LNCAP (cell line): Measurements from ENCODE around the gene DLST.
A peak's percentile ranks its signal among the peaks of the same experiment; 100 is the strongest.

Source experiments
- CTCF ChIP-seq: fragments of 450-650 bp; IDR thresholded peaks from 2 replicates; pipeline ENCODE4 v1.5.1; 2017; ENCODE audit warnings: mild to moderate bottlenecking

Gene DLST

DNA sequence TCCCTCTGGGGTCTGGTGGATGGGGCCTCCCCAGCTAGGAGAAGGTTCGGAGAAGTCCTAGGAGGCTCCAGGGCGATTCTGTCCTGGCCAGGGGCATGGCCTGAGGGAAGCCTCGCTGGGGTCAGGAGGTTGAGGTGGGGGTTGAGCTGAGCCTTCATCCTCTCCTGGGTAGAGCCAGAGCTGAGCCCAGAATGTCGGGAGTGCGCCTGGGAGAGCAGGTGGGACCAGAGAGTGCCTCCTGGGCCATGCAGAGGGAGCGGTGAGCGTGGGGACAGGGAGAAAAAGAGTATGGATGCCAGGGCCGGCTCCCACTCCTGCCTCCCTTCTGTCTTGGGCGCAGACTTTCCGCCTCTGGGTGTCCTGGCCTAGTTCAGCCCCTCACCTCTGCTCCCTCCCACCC lies 28.2 kb downstream of the DLST start:
- TF ChIP-seq CTCF: no peak

GRCh38 chr14:74910556-74910955 lies 28.8 kb downstream of the DLST start:
- TF ChIP-seq CTCF: no peak

DNA sequence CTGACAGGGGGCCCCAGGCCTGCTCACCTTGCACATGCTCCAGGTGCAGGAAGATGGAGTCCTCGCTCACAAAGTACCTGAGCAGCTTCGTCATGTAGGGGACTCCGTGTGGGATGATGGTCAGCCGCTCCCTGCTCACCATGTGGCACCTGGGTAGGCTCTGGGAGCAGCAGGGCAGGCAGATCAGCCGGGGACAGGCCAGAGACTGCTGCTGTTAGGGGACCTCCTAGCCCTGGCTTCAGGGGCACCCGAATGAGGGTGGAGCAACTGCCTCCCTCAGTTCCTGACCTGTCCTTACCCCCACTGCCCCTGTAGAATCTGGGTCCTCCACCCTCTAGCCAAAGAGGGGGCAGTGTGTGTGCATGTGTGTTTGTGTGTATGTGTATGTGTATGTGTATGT lies 29.5 kb downstream of the DLST start:
- TF ChIP-seq CTCF: no peak

GRCh38 chr14:74911704-74912103 lies 30.0 kb downstream of the DLST start:
- no peak for TF ChIP-seq CTCF

GRCh38 chr14:74912111-74912510 lies 30.4 kb downstream of the DLST start:
- no peak for TF ChIP-seq CTCF

DNA sequence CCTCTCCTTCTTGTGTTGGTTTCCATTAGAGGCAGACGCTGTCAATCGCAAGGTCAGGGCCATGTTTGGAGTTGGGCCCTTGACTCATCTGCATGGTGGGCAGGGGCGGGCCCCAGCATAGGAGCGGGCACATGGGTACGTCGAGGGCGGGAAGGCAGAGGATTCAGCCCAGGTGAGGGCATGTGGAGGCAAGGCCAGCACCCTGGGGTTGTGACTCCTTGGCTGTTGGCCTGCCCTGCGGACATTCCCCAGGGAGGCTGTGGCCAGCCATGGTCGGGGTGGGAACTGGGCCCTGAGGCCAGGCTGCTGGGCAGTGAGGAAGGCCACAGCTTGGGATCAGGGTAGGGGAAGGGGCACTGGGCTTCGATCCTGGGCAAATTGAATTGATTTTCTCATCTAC lies 31.1 kb downstream of the DLST start:
- TF ChIP-seq CTCF: no peak

DNA sequence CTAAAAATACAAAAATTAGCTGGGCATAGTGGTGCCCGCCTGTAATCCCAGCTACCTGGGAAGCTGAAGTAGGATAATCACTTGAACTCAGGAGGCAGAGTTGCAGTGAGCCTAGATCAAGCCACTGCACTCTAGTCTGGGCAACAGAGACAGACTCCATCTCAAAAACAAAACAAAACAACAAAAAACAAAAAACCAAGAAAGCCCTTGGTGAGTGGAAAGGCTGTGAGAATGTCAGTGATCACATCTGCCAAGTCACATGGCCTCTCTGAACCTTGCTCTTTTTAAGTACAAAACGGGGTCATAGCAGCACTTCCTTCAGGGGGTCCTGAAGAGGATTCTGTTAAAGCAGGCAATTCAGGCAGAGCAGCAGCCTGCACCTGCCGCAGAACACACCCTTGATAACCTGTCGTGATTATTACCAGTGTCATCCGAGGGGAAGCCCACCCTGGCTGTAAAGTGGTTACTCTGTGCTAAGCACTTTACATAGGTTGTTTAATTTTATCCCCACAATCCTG lies 31.7 kb downstream of the DLST start:
- TF ChIP-seq CTCF: no peak

DNA sequence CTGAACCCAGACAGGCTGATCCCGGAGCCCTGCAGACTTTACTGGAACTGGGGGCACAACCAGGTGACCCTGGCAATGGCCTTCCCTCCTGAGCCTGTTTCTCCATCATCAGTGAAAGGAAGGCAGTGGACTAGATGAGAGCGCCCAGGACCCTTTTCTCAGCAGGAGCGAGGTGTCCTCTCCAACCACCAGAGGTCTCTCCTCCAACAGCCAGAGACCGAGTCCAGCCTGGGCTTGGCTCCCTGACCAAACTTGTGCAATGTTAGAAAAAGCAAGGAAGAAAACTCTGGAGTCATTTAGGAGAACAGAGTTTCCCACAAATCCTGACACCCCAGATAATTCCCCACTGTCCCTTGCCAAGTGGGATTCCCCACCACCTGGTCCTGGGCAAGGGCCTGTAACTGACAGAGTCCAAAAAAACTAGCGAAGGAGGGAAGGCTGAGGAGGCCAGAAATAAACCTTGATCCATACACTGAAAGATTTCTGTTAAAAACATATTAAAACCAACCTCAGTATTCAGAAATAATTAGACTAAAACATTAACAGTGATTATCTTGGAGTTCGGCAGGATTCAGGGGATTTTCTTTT lies 32.4 kb downstream of the DLST start:
- peak; percentile 67 for TF ChIP-seq CTCF
